Measurements from ENCODE around the gene IGLL1. TPM values are rescaled to one million over a fixed set of nuclear protein-coding genes. Genes with fewer than 3 reads are reported as not detected.

IGLL1 gene
- polyA plus RNA-seq, 1 of the 3 experiments (the other 2 are of a cell fraction): not detected

- no peak for TF ChIP-seq MAX (IDR thresholded peaks at IDR 0.05; ENCODE audit: low read depth)
These were observed 1.8 kb downstream of the IGLL1 start (continued) for GRCh38 chr22:23578306-23578705.

GRCh38 chr22:23576681-23577080 is 3.4 kb downstream of the IGLL1 start:
- Histone ChIP-seq H3K4me1 (ENCODE audit: control insufficient read depth in 1 of 2, insufficient read depth in 2 of 2, low read depth in 1 of 2, low read length in 1 of 2) (no peaks in the 10 kb centered on the region), H3K9me2 (no peaks in the 10 kb centered on the region), H3K36me3 (replicated peaks in 1 of 2; ENCODE audit: control insufficient read depth in 1 of 2, insufficient read depth in 2 of 2, low read length in 1 of 2) (no peaks in the 10 kb centered on the region), H3K9me3 (no peaks in the 10 kb centered on the region), H3K27ac (ENCODE audit: low read depth in 2 of 2, low read length in 1 of 2) (no peak overlapping the region), H3K79me2 (ENCODE audit: insufficient read depth) (no peaks in the 10 kb centered on the region), H3K4me2 (no peak overlapping the region), H3F3A (replicated peaks; ENCODE audit: insufficient read depth) (no peaks in the 10 kb centered on the region), H4K20me1 (ENCODE audit: insufficient read depth) (no peaks in the 10 kb centered on the region), H3K4me3 (ENCODE audit: low read depth in 2 of 2, low read length in 1 of 2) (no peak overlapping the region), H3K9ac (no peak overlapping the region), H3K27me3 (ENCODE audit: insufficient read depth) (no peaks in the 10 kb centered on the region), H2AFZ (ENCODE audit: low read depth) (no peak overlapping the region)
- POLR2A ChIA-PET: no interaction called here
- WGBS (ENCODE audit: low lambda C conversion rate): 62% methylated on average over 5 of the region's 5 CpGs
- CTCF ChIA-PET: interaction anchor here (1.3 to 2.1 kb wide), 3 partner anchors 14 to 273 kb away, joined by 3 to 7 read pairs (median 6); no protein-coding TSS in a partner anchor
- TF ChIP-seq SMC3 (IDR thresholded peaks at IDR 0.05; ENCODE audit: low read depth, low read length) (no peak), USF2 (IDR thresholded peaks at IDR 0.05; ENCODE audit: borderline replicate concordance, low read depth, low read length) (no peak), TCF12 (IDR thresholded peaks at IDR 0.05) (no peak), ELF1 (IDR thresholded peaks at IDR 0.05) (no peak), CHD2 (IDR thresholded peaks at IDR 0.05; ENCODE audit: low read length, partially characterized antibody) (no peak), CTCF (IDR thresholded peaks at IDR 0.05) (no peak), MXI1 (IDR thresholded peaks at IDR 0.05; ENCODE audit: low read depth, low read length) (no peak), EZH2phosphoT487 (IDR thresholded peaks at IDR 0.05; ENCODE audit: borderline replicate concordance, low read depth) (no peak), RFX5 (IDR thresholded peaks at IDR 0.05; ENCODE audit: low read length) (no peak), USF1 (IDR thresholded peaks at IDR 0.05; ENCODE audit: borderline replicate concordance, low read depth) (no peak), PBX3 (IDR thresholded peaks at IDR 0.05) (no peak), YY1 (IDR thresholded peaks at IDR 0.05; ENCODE audit: low read depth) (no peak), MAX (IDR thresholded peaks at IDR 0.05; ENCODE audit: low read depth) (no peak), NFIC (IDR thresholded peaks at IDR 0.05; ENCODE audit: borderline replicate concordance) (no peak), TAF1 (IDR thresholded peaks at IDR 0.05; ENCODE audit: borderline replicate concordance, low read depth, low read length) (no peak), POLR2AphosphoS5 (IDR thresholded peaks at IDR 0.05; ENCODE audit: low read depth, low read length) (no peak), FOXJ3 (CRISPR knock-in tag; IDR thresholded peaks at IDR 0.05) (no peak), SIN3A (IDR thresholded peaks at IDR 0.05; ENCODE audit: borderline replicate concordance, low read depth, low read length) (no peak)
- DNase-seq: no peak

Data from SK-N-SH (cell line).